ENCODE results near the gene WDFY3.

WDFY3 gene

GRCh38 chr4:84792366-84793301, 173.9 kb downstream of the WDFY3 start:
- DNase-seq = no peak

GRCh38 chr4:84790769-84791565, 175.5 kb downstream of the WDFY3 start:
- no peak for DNase-seq

GRCh38 chr4:84786478-84786877, 180.0 kb downstream of the WDFY3 start:
- no peak for DNase-seq

- DNase-seq = no peak
Measured at GRCh38 chr4:84782517-84782916, 184.0 kb downstream of the WDFY3 start.

GRCh38 chr4:84780719-84781118, 185.8 kb downstream of the WDFY3 start:
- DNase-seq = no peak

- DNase-seq = no peak
Measured at GRCh38 chr4:84778041-84778440, 188.4 kb downstream of the WDFY3 start.

- no peak for DNase-seq
Measured at GRCh38 chr4:84767168-84767567, 199.3 kb downstream of the WDFY3 start.

- DNase-seq = peak; percentile 53 to 89
Measured at GRCh38 chr4:84753321-84753972, 213.0 kb downstream of the WDFY3 start.

- no peak for DNase-seq
Measured at GRCh38 chr4:84751707-84752106, 214.8 kb downstream of the WDFY3 start.

- DNase-seq = no peak
Measured at GRCh38 chr4:84750960-84751283, 215.6 kb downstream of the WDFY3 start.

GRCh38 chr4:84750260-84750959, 216.1 kb downstream of the WDFY3 start:
- DNase-seq = peak; percentile 52 to 56

- DNase-seq = no peak
Measured at GRCh38 chr4:84740057-84740456, 226.4 kb downstream of the WDFY3 start.

- no peak for DNase-seq
Measured at GRCh38 chr4:84738622-84739021, 227.9 kb downstream of the WDFY3 start.

- no peak for DNase-seq
Measured at GRCh38 chr4:84737656-84738055, 228.8 kb downstream of the WDFY3 start.

GRCh38 chr4:84734037-84734436, 232.5 kb downstream of the WDFY3 start:
- DNase-seq = no peak

- DNase-seq = no peak
Measured at GRCh38 chr4:84733343-84734033, 233.0 kb downstream of the WDFY3 start.

- DNase-seq = no peak
Measured at GRCh38 chr4:84730375-84730774, 236.1 kb downstream of the WDFY3 start.

- DNase-seq = no peak
Measured at GRCh38 chr4:84727491-84727890, 239.0 kb downstream of the WDFY3 start.

- DNase-seq = no peak
Measured at GRCh38 chr4:84726356-84726755, 240.1 kb downstream of the WDFY3 start.

- no peak for DNase-seq
Measured at GRCh38 chr4:84722720-84723119, 243.8 kb downstream of the WDFY3 start.

GRCh38 chr4:84719115-84719514, 247.4 kb downstream of the WDFY3 start:
- DNase-seq = no peak

- no peak for DNase-seq
Measured at GRCh38 chr4:84718699-84719098, 247.8 kb downstream of the WDFY3 start.

Measured in inflammatory macrophage (primary cell).